GM19468 (cell line): ENCODE data around the gene COL8A2.
"Not testable (repeated sequence)": the region's sequence is repeated elsewhere in the genome, so short reads cannot be mapped to it uniquely, and the experiment has no call there.

Experiments used
- ATAC-seq: cut with Tn5 transposase; IDR thresholded peaks from one replicate; pipeline ENCODE4 v1.9.1; 2021; ENCODE audit warnings: mild to moderate bottlenecking, moderate library complexity, moderate number of reproducible peaks; ENCODE audit not compliant: unreplicated experiment; ENCODE audit errors: extremely low read depth

The COL8A2 gene

GRCh38 chr1:36125129-36125991, at the start of gene COL8A2:
TSS of gene COL8A2 (minus strand) at chr1:36125222. CDS start at chr1:36100242, 24,980 bp downstream.
- no peak for ATAC-seq

GRCh38 chr1:36174713-36175112, 49.7 kb upstream of the COL8A2 start:
- ATAC-seq = no peak

DNA sequence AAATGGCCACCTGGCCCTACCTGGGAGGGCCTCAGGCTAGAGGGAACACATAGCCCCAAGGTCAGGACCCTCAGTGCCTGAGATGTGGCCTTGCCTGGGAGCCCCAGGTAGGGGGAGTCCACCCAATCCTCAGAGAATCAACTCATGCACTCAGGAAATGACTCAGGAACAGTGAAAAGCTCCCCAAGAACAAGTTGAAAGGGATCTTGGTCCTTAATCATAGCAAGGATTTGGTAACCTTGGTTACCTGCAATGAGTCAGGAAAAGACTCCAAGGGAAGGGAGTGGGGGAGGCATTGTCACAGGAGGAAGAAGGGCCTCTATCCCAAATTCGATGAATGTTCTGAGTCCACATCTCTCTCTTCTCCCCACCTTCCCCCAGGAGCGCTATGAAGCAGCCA, 48.0 kb upstream of the COL8A2 start:
- ATAC-seq = no peak

DNA sequence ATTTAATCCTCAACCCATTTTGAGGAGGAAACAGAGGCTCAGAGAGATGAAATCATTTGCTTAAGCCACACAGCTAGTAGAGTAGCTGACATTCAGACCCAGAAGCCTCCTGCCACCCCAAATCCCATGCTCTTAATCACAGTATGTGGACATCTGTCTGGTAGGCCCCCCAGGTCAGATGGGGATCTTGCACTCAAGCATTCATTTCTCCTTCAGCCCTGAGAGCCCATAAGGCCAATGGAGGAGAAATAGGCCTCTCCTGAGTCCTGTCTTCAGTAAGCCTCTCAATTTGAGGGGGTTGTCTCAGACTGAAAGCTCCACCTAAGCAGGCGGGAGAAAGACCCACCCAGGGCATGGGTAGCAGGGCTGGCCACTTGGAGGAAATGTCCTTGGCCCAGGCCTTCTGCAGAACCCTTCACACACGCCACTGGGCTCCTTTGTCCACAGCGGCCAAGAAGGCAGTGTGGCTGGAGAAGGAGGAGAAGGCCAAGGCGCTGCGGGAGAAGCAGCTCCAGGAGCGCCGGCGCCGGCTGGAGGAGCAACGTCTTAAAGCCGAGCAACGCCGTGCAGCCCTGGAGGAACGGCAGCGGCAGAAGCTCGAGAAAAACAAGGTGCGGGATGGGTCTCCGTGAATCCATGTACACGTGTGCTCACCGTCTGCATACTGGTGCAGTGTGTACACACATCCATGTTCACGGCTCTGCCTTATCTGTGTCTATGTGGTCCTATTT, 47.2 kb upstream of the COL8A2 start:
- no peak for ATAC-seq

- no peak for ATAC-seq
Measured at GRCh38 chr1:36170643-36171412, 45.8 kb upstream of the COL8A2 start.

- ATAC-seq = no peak
Measured at GRCh38 chr1:36168514-36168913, 43.5 kb upstream of the COL8A2 start.

DNA sequence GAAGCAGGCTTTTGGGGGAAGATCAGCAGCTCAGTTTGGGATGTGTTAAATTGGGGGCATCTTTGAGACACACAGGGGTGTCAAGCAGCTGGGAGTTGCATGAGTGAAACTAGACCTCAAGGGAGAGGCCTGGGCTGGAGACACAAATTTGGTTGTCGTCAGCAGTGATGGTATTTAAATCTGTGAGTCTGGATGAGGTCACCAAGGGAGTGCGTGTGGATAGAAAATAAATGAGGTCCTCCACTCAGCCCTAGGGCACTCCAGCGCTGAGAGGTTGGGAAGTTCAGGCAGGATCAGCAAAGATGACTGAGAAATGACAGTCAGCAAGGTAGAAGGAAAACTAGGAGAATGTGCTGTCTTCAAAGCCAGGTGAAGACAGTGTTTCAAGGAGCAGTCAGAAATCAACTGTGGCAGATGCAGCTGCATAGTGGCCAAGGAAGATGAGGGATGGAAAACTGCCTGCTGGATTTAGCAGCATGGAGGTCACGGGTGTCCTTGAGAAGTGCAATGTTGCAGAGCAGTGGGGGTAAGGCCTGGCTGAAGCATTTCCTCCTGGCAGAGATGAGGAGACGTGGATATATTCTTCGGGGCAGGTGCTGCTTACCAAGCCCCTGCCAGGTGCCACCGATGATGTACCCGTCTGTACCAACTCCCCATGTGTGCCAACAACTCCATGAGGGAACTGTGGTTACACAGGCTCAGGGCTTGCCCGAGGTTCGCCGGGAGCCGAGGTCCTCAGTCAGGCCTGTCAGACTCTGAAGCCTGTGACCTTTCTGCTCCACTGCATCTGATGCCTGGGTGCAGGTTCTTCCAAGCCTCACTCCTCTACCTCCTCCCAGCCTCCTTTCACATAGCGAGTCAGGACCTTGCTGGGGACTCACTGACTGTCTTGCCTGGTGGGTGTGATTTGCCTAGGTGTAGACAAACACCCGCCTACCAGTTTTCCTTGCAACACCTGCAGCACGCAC, 42.2 kb upstream of the COL8A2 start:
- ATAC-seq = no peak

DNA sequence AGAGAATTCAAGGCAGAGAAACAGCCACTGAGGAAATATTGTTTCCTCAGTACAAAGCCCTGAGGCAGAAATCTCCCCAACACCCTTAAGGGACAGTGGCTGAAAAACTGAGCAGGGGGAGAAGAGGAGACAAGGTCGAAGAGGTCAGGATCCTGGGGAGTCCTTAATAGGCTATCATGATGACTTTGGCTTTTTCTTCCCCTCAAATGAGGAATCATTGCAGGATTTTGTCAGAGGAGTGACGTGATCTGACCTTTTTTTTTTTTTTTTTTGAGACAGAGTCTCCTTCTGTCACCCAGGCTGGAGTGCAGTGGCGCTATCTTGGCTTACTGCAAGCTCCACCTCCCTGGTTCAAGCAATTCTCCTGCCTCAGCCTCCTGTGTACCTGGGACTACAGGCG, 41.1 kb upstream of the COL8A2 start:
- ATAC-seq = no peak

DNA sequence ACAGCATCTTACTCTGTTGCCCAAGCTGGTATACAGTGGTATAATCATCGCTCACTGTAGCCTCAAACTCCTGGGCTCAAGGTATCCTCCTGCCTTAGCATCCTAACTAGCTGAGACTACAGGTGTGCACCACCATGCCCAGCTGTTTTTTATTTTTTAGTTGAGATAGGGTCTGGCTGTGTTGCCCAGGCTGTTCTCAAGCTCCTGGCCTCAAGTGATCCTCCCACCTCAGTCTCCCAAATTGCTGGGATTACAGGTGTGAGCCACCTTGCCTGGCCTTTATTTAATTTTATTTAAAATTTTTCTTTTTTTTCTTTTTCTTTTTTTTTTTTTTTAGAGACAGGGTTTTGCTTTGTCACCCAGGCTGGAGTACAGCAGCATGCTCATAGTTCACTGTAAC, 40.1 kb upstream of the COL8A2 start:
- no peak for ATAC-seq

DNA sequence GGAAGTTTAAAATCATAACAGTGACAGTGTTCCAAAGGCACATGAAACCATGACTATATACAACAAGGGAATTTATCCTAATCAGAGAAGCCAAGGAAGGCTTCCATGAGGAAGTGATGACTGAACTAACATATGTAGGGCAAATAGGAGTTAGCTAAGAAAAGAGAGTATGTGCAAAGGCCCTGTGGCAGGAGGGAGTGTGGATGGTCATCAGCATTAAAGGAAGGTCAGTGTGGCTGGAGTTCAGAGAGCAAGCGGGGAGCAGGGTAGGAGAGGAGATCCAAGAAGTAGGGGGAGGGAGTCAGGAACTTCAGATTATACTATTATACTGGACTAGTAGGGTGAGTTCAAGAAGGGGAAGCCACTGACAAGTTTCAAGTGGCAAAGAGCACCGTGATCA, 39.3 kb upstream of the COL8A2 start:
- no peak for ATAC-seq

DNA sequence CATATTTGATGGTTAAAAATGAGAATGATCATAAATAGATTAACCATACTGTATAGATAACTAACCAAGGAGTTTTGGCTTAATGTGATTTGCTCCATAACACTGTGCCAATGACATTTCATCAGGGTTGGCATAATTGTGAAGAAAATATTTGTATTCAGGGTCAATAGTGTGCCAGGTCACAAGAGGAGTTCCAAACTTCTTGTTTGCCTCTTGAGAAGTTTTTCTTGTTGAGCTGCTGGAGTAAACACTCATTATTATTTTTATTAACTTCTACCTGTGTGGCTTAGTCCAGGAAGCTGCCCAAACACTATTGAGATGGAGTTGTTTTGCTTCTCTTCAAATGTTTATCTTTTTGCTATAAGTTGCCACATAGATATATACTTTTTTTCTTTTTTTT, 38.4 kb upstream of the COL8A2 start:
- no peak for ATAC-seq

GRCh38 chr1:36162680-36163239, 37.7 kb upstream of the COL8A2 start:
- ATAC-seq = no peak

DNA sequence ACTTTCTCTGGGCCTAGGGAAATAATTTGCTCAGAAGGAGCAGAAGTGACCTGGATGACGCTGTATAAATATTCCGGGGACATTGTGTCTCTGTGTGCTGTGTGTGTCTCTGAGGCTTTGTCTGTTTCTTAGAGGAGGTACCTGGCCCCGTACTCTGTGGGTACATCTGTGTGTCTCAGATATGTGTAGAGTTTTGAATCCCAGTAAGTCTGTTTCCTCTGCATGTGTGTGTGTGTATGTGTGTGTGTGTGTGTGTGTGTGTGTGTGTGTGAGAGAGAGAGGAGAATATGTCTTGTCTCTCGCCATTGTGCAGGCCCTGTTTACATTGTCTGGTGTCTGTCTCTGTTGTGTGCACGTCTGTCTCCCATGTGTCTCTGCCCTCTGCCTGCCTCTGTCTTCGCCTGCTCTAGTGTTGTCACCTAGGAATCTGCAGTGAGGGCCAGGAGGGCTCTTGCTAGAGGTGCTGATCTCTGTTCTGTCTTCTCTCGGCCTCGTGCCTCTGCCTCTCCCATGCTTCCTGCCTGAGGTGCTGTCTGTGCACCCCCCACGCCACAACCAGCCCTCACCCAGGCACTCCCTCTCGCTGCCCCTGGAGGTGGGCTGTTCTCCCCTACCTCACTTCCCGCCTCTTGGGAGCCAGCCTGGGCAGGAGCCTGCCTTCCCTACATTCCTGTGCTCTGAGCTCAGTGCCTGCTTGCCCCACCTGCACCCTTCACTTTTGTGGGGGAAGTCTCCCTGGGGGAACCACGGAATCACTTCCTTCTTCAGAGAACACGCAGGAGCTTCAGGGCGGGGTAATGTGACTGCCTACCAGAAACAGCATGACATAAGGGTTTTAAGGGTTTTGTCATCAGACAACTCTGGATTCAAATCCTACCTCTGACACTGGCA, 36.9 kb upstream of the COL8A2 start:
- ATAC-seq = no peak

- no peak for ATAC-seq
Measured at GRCh38 chr1:36160949-36161485, 36.0 kb upstream of the COL8A2 start.

DNA sequence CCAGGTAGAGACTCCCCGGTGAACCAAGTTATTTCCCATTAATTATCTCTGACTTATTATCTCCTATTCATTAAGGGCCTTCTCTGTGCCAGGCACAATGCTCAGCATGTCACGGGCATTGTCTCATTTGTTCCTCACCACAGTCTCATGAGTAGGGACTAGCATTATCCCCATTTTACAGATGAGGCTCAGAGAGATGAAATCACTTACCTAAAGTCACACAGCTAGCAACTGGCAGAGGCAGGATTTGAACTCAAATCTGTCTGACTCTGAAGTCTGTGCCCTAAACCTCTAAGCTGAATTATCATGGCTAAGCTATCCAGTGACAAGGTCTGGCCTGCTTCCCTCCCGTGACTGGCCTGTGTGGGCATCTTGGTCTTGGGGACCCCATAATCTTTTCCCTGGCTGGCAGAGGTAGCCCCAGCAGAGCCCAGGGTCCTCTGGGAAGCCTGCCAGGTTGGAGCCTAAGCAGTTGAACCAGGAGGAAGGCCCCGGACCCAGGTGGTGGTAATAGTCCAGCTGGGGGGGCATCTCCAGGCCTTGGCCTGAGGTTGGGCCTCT, 35.4 kb upstream of the COL8A2 start:
- ATAC-seq = no peak

DNA sequence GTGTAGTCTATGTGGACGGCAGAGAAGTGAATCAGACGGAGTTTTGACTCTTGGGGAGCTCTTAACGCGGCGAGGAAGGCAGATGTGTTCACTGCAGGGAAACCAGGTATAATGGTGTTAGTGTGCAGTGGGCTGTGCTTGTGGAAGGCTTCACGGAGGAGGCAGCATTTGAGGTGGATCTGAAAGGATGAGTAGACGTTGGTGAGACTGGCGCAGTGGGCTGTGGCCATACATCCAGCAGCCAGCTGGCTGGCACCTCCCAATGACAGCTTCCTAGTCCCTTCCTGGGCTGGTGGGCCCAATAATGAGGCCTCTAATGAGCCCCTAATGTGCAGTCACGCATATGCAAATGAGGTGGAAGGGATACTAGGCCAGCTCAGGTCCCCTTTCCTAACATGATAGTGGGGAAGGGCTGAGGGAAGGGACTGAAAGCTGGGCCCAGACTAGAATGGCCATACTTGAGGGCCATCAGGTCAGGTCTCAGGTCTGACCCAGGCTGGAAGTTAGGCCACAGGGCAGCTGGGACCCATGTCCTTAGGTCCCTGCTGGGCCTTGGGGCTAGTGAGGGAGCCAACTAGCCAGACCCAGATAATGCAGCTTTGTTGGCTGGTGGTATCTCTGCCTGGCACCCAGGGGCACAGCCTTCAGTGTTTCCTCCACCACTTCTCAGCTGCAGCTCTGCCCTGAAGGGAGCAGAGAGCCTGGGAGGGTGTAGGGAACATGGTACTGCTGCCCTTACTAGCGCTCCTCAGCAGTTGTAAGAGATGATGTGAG, 34.8 kb upstream of the COL8A2 start:
- no peak for ATAC-seq

DNA sequence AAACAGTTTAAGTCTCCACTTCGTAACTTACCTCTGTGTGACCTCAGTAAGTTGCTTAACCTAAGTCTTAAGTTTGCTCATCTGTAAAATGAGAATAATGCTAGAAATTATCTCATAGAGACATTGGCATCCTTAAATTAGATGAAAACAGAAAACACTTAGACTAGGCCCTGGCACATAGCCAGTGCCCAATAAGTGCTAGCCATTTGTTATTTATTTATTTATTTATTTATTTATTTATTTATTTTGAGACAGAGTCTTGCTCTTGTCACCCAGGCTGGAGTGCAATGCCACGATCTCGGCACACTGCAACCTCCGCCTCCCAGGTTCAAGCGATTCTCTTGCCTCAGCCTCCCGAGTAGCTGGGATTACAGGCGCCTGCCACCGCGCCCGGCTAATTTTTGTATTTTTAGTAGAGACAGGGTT, 33.8 kb upstream of the COL8A2 start:
- not testable (repeated sequence) for ATAC-seq
